LNCaP clone FGC (cell line): ENCODE data around the gene RAMP3.

Experiments used
- DNase-seq: peaks from one replicate; pipeline ENCODE4 v3.0.0-alpha.2; 2011; ENCODE audit warnings: low read depth
- H3K4me3 ChIP-seq: 2 replicates; pipeline ENCODE4 v1.5.1; 2011; ENCODE audit warnings: mild to moderate bottlenecking, low read depth, low read length, control low read depth
- TF ChIP-seq, protein P1 (sequence below): IDR thresholded peaks from 2 replicates; pipeline ENCODE4 v1.5.1; 2012; ENCODE audit warnings: mild to moderate bottlenecking; ENCODE audit not compliant: control insufficient read depth, insufficient read depth; ENCODE audit errors: extremely low read depth

The RAMP3 gene

DNA sequence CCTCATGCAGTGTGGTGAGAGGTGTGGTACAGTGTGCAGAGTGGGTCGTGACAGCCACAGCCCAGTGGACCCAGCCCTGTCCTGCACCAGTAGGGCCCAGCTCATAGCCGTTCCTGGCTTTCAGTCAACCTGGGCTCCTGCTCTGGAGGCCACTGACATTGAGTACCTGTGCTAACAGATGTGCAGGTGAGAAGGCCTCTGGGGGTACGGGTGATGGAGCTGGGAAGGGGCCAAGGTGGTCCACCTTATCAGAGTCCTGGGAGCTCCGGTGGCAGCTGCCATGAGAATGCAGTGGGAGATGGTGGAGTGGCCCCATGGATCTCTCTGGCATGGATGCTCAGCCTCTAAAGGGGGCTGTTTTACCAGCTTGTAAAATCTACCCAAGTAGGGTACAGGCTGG, 40.0 kb upstream of the RAMP3 start:
- TF ChIP-seq, protein P1, sequence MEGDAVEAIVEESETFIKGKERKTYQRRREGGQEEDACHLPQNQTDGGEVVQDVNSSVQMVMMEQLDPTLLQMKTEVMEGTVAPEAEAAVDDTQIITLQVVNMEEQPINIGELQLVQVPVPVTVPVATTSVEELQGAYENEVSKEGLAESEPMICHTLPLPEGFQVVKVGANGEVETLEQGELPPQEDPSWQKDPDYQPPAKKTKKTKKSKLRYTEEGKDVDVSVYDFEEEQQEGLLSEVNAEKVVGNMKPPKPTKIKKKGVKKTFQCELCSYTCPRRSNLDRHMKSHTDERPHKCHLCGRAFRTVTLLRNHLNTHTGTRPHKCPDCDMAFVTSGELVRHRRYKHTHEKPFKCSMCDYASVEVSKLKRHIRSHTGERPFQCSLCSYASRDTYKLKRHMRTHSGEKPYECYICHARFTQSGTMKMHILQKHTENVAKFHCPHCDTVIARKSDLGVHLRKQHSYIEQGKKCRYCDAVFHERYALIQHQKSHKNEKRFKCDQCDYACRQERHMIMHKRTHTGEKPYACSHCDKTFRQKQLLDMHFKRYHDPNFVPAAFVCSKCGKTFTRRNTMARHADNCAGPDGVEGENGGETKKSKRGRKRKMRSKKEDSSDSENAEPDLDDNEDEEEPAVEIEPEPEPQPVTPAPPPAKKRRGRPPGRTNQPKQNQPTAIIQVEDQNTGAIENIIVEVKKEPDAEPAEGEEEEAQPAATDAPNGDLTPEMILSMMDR = no peak

DNA sequence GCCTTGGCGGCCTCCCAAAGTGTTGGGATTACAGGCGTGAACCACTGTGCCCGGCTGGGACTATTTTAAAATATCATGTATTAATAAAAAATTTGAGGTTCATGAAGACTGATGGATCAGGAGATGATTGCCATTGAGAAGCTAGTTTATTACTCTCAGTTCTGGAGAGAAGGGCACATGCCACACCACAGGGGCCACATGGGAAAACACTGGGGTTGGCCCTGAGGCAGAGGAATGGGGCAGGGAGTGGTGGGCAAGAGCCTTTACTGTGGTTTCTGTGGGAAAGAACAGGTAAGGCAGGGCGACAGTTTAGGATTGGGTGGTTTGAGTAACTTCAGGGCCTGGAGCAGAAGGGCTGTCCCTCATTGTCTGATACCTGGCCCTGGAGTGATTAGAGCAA, 39.3 kb upstream of the RAMP3 start:
- no peak overlapping the region for H3K4me3 ChIP-seq
- DNase-seq = no peak
- TF ChIP-seq, protein P1 = no peak

More for the DNA sequence above, 40.0 kb upstream of the RAMP3 start:
- no peak for DNase-seq
- H3K4me3 ChIP-seq = no peak overlapping the region

DNA sequence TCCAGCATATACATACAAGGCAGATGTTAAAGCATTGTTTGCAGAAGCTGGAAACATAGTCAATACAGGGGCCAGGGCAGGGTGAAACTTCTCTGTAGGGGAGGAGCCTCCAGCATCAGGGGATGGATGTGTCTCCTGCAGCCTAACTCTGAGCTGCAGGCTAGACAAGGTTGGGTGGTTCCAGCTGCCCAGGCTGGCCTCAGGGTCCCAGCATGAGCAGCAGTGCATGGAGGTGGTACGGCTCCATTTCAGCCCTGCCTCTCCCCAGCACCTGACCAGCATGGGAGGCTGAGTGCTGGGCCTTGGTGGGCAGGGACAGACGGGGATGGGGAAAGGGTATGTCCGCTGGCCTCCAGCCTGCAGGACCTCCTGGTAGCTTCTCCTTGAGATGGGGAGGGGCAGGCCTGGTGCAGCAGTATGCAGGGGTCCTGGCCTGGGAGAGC, 38.7 kb upstream of the RAMP3 start:
- TF ChIP-seq, protein P1 = no peak
- no peak overlapping the region for H3K4me3 ChIP-seq
- no peak for DNase-seq

DNA sequence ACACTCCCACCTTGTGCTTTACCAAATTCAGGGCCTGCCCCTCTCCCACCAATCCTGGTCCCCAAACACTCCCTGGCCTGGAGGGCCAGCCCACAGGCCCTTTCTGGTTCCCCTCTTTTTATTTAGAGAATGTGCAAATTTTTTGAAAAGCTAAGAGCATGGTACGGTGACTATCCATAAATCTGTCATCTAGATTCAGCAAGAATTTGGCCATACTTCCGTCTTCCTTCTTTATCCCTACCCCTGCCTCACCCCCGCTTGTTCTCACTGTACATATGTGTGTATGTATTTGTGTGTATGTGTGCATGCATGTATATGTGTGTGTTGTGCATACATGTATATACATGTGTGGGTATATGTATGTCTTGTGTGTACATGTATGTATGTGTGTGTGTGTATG, 38.0 kb upstream of the RAMP3 start:
- DNase-seq = no peak
- H3K4me3 ChIP-seq = no peak overlapping the region
- TF ChIP-seq, protein P1 = no peak

DNA sequence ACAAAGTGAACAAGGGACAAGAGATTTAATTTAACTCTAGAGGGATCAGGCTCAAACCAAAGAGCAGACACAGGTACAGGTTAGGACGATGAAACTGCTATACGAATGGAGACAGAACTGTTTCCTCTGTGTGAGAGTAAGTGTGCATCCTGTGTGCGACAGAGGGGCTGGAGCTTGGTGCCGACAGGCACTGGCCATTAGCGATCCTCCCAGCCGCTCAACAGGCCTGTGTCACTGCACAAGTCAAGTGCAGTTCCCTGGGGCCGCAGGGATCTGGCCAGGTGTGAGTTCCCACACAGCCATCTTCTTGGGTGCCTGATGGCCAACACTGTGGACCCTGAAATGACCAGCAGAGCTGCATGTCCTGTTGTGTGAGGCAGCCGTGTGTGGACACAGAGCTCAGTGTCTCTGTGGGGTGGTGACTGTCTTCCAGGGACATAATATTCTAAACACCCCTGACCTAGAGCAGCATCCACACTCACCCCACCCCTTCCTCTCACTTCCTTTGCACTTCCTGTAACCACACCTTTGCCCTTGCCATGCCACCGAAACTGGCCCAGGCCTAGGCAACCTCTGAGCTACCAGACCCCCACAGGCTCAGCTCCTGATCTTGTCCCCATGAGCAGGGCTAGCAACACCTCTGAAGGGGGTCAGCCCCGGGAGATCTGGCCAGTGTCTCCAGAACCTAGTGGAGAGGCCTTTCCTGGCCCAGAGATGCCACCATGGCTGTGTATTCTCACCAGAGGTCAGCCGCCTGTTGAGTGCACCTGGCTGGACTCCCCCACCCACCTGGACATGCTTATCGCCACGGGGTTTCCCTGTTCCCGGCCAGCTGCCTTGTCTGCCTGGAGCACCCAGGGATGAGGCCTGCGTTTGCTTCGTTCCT, 34.4 kb upstream of the RAMP3 start:
- TF ChIP-seq, protein P1 = no peak
- DNase-seq = no peak
- H3K4me3 ChIP-seq = no peak overlapping the region

DNA sequence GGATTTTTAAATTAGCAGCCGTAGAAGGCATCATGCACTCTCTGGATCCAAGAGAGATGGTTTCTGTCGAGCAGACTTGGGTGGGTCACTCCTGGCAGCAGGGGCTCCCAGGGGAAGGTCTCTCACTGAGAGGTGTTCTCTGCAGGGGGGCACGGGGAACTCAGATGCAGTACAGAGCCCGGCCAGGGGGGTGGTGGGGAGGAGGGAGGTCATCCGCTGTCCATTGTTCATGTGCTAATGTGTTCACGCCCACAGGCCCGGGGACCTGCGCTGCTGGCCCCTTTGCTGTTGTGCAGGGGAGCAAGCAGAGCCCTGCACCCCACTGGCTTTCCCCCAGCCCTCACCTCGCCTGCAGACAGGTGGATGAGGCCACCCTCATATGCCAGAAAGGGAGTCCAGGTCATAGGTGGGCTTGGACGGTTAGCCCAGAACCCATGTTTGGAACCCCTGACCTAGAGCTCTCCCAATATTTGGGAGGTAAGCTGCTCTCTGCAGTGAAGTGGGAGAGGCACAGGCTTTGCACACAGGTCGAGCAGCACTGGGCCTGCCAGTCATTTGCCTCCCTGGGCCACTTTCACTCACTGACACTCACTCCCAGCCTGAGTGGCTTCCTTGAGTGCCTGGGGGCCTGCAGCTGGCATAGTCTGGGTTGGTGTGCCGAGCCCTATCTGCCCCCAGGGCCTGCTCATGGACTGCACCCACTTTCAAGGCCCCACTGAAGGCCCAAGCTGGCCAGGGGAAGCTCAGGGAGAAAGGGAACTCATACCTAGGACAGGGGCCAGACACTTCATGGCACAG, 33.5 kb upstream of the RAMP3 start:
- TF ChIP-seq, protein P1 = no peak
- DNase-seq = no peak
- H3K4me3 ChIP-seq = no peak overlapping the region
